Embryonic facial prominence (tissue), 1 donor: Measurements from ENCODE around the gene SH2B2.

ENCODE experiments used
- DNase-seq: peaks from one replicate; pipeline ENCODE4 v3.0.0-alpha.2; 2016; ENCODE audit errors: extremely low spot score

SH2B2 gene

GRCh38 chr7:102266541-102266940 is 20.1 kb upstream of the SH2B2 start:
- no peak for DNase-seq

DNA sequence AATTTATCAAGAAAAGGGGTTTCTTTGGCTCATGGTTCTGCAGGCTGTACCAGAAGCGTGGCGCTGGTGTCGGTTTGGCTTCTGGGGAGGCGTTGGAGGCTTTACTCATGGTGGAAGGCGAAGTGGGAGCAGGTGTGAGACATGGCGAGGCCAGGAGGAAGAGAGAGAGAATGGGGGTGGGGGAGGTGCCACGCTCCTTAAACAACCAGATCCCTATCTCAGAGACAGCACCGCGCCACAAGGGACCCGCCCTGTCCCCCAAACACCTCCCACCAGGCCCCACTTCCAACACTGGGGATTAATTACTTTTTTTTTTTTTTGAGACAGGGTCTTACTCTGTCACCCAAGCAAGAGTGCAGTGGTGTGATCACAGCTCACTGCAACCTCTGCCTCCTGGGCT is 18.0 kb upstream of the SH2B2 start:
- DNase-seq = no peak

- DNase-seq = no peak
Measured at GRCh38 chr7:102270178-102270887, 16.3 kb upstream of the SH2B2 start.

- DNase-seq = no peak
Measured at GRCh38 chr7:102271158-102271798, 15.4 kb upstream of the SH2B2 start.

DNA sequence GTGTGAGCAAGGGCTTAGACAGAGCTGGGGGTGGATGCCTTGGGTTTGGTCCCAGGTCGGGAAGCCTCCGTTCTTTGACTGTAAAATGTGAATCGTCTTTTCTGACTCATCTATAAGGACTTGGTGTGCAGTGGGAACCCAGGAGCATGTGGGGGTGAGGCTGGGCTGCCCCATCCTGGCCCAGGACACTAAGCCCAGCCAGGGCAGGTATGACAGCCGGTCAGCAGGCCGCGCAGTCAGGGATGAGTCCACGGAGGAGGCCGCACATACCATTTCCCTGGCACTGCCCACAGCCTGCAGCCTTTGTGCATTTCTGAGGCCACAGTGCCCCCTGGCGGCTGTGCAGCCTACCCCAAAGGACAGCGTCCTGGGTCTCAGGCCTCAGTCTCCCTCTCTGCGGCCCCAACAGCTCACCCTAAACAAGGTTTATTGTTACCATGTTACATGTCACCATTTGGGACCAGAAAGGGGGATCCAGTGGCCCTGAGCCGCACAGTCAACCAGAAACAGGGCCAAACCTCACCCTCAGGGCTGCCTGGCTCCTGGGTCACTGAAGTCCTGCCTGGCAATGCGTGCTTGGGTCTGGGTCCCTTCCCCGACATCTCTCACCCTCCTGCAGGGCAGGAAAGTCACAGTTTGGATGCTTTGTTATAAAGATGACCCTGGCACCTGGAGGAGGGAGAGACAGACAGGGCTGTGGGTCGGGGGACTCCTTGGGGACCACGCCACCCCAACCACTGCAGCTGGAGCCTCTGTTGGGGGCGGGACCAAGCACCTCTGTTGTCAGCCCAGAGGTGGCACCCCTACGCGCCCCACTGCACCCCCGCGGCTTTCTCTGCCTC is 14.4 kb upstream of the SH2B2 start:
- DNase-seq = no peak

- no peak for DNase-seq
Measured at GRCh38 chr7:102272917-102273748, 13.5 kb upstream of the SH2B2 start.

- DNase-seq = no peak
Measured at GRCh38 chr7:102273749-102274712, 12.6 kb upstream of the SH2B2 start.

DNA sequence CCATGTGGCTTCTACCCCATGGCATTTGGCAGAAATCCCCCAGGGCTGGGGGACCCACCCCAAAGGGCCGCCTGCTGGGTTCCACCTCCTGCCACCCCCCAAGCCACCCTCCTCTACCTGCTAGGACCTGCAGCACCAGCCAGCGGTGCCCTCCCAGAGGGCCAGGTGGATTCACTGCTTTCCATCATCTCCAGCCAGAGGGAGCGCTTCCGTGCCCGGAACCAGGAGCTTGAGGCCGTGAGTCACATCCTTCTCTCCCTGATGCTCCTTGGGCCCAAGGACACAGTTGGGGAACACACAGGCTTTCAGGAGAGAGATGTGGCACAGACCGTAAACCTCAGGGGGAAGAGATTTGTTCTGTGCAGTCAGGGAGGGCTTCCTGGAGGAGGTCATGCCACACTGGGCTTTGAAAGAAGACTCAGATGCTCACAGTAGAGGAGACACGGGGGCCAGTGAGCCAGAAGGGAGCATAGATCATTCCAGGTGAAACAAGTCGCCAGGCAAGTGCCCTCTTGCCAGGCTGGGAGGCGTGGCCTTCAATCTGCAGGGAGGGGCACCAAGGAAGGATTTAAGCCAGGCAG is 11.5 kb upstream of the SH2B2 start:
- DNase-seq = no peak

- DNase-seq = no peak
Measured at GRCh38 chr7:102277901-102278300, 8.8 kb upstream of the SH2B2 start.

- no peak for DNase-seq
Measured at GRCh38 chr7:102279537-102280400, 6.9 kb upstream of the SH2B2 start.

- no peak for DNase-seq
Measured at GRCh38 chr7:102280521-102280920, 6.1 kb upstream of the SH2B2 start.

DNA sequence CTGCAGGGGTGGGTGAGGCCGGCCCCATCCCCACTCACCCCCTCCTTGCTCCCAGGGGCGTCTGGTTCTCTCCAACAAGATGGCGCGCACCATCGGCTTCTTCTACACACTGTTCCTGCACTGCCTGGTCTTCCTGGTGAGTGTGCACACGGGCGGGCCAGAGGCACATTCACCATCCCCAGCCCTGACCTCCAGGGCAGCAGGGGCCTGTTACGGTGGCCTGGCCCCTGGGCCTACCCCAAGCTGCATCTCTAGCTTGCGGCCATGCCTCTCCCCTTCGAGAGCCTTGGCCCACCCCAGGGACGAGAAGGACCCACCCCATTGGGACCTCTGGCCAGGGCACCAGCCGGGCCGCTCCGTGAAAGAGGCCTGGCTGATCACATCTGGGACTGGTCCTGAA is 4.9 kb upstream of the SH2B2 start:
- no peak for DNase-seq

GRCh38 chr7:102282465-102283362 is 4.0 kb upstream of the SH2B2 start:
- no peak for DNase-seq

GRCh38 chr7:102283477-102284189 is 3.0 kb upstream of the SH2B2 start:
- DNase-seq = no peak

GRCh38 chr7:102284399-102284798 is 2.3 kb upstream of the SH2B2 start:
- no peak for DNase-seq

GRCh38 chr7:102284891-102285539 is 1.7 kb upstream of the SH2B2 start:
- DNase-seq = no peak
